Epidermal melanocyte (primary cell): ENCODE results near the gene MAST3.
A peak's percentile ranks its signal among the peaks of the same experiment; 100 is the strongest.
"Not testable (repeated sequence)": the region's sequence is repeated elsewhere in the genome, so short reads cannot be mapped to it uniquely, and the experiment has no call there.

ENCODE experiments used
- DNase-seq: peaks from one replicate; pipeline ENCODE4 v3.0.0; 2011; ENCODE audit warnings: low spot score; ENCODE audit not compliant: insufficient read length

The MAST3 gene

DNA sequence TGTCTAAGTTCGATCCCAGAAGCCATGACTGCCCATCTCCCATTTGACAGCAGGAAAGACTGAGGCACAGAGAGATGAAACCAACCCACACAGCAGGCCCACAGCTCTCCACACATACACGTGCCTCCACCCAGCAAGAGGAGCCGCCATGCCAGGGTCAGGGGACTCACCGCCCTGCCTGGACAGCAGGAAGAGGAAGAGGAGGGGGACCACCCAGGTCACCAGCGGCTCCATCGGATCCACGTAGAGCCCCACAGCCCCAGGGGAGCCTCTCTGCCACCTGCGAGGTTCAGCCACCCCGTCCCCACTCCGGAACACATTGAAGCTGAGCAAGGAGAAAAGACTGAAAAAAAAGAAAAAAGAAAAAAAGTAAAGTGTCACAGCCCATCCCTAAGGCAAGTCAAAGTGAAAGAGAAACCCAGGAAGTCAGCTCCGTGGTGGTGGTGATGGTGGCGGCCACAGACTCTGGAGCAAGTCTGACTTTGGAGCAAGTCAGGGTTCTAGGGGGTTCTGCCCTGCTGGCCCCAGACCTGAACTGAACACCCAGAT lies 10.9 kb upstream of the MAST3 start, which contains the start of gene IL12RB1:
Gene IL12RB1, minus strand, starts transcription at position 345 of the 549 bp plus-strand sequence. Its CDS starts 111 bp downstream, at position 234.
- DNase-seq: no peak

GRCh38 chr19:18089096-18089541 lies 8.5 kb upstream of the MAST3 start:
- DNase-seq: not testable (repeated sequence)

GRCh38 chr19:18089726-18090125 lies 7.9 kb upstream of the MAST3 start:
- no peak for DNase-seq

DNA sequence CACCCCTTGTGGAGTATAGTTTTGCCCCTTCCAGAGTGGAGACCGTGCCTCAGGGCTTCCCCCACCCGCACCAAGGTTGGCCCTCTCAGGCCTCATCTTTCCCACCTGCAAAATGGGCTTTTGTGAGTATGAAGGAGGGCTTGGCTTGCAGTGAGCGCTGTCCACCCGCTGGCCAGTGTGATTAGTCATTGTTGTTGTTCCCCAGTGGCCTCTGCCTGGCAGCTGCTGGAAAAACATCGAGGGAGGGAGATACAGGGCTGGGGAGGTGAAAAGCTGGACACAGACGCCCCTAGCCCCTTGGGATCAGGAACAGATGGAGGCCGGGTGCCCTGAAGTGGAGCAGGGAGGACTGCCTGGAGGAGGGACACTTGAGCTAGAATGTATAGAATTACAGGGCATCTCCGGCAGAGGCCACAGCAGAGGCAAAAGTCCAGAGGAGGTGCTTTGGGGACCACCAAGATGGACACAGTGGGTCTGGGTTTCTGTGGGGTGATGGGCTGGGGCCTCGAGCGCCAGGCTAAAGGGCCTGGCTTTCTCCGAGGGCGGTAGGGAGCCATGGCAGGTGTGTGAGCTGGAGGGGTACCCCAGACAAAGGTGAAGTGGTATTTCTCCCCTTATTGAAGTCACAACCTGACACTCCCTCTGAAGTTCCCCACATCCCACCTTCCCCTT lies 6.9 kb upstream of the MAST3 start:
- DNase-seq: no peak

- no peak for DNase-seq
Observed at GRCh38 chr19:18091217-18091608, 6.4 kb upstream of the MAST3 start.

- no peak for DNase-seq
Observed at GRCh38 chr19:18093439-18094161, 4.0 kb upstream of the MAST3 start.

DNA sequence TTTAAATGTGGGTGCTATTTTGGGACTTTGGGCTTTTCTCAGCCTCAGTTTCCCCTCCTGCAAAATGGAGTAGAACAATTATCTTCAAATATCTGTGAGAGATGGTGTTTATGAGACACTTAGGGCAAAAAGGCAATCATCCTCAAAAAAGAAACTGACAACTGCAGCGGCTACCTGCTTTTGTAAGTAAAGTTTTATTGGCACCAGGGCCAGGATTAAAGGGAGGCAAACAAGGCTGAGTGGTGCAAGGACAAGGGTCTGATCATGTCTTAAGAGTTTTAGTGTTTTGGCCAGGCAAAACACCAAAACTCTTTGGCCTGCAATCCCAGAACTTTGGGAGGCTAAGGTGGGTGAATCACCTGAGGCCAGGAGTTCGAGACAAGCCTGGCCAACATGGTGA lies 1.3 kb upstream of the MAST3 start:
- no peak for DNase-seq

DNA sequence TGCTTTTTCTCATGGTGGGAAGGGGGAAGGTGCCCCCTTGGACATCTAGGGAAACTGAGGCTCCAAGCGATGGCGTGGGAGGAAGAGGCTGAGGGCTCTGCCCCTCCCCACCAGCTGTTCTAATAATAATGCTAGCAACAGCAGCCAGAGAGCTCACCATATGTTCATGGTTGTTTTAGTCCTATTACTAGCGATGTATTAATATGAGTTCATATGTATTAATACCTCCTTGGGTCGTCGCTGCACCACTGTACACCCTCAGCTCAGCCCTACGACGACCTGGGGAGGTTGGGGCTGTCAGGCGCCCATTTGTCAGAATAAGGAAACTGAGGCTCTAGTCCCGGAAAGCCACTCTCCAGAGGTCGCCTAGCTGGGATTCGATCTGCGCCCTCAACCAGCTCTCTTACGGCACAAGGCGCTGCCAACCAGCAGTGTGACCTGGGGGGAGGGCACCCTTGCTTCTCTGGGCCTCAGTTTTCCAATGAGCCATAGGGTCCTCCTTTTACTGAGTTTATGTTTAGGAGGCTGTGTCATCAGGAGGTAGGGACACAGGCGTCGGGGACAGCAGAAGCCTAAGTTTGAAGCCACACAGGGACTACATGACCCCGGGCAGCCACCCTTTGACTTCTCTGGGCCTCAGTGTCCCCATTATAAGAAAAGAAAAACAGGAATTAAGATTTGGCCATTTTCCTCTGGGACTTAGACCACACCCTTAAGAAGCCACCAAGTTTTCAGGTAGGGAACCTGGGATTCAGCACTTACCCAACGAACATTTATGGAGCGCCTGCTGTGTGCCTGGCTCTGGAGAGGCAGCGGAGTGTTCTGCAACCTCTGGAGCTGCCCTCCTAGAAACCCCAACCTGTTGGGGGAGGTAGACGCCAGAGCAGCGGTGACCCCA lies 664 bp downstream of the MAST3 start:
- no peak for DNase-seq

GRCh38 chr19:18098891-18099622 lies 1.5 kb downstream of the MAST3 start:
- no peak for DNase-seq

DNA sequence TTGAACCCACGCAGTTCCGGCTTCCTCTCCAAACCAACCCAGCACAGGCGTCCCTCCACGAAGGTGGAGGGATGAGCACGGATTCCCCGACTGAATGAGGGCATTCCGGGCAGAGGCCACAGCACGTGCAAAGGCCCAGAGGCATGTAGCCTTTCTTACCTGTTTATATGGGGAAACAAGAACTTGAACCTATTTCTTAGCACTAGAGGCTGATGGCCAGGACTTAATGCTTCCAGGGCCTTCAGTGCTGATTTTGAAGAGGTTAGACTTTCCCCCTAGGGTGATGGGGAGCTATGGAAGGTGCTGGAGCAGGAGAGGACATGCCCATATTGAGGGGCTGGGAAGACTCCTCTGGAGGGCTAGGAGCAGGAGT lies 2.0 kb downstream of the MAST3 start:
- no peak for DNase-seq

DNA sequence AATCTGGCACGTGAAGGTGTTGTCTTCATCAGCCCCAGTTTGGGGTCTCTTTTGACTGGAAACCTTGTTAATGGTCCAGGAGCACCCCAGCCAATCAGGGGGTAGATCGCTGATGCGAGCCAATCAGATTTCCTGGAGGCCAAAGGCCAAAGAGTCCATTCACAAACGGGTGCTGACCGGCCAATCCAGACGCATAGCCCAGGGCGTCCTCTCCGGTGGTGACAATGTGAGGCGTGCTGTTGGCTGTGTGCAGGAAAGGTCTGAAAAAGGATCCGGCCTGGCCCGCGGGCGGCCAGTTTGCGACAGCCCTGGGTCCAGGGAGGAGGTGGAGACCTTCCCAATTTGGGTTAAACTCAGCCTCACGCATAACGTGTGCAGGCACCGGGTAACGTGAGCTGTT lies 3.1 kb downstream of the MAST3 start:
- DNase-seq: no peak

- no peak for DNase-seq
Observed at GRCh38 chr19:18101268-18101667, 3.7 kb downstream of the MAST3 start.

- no peak for DNase-seq
Observed at GRCh38 chr19:18102916-18103542, 5.5 kb downstream of the MAST3 start.

DNA sequence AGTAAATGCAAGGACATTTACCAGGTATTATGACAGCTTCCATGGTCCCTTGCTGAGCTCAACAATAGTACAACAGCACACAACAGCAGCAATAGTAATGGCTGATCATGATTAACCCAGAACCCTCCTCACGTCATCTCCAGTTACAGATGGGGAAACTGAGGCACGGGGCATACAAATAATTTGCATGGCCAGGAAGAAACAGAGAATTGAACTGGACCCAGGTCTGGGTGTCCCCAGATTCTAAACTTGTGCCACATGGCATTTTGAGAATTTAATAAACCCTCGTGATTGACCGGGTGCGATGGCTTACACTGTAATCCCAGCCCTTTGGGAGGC lies 7.2 kb downstream of the MAST3 start:
- DNase-seq: no peak

- not testable (repeated sequence) for DNase-seq
Observed at GRCh38 chr19:18105259-18105658, 7.7 kb downstream of the MAST3 start.

DNA sequence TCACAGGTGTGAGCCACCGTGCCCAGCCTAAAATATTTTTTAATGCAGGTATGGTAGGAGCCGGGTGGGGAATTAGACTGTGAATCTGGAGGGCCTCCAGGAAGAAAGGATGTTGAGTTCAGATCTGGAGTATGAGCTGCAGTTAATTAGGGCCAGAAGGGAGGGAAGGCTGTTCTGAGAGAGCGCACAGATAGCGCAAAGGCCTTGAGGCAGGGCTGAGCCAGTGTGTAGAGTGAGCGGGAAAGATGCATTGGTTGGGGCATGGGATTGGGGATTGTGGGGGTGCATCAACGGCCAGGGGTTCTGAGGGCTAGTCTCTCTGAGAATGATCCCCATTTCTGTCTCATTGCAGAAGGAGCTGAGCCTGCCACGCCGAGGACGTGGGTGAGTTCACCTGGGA lies 9.7 kb downstream of the MAST3 start:
- DNase-seq: no peak

GRCh38 chr19:18108897-18109296 lies 11.3 kb downstream of the MAST3 start:
- DNase-seq: peak; percentile 1

- peak; percentile 1 for DNase-seq
Observed at GRCh38 chr19:18109341-18109732, 11.8 kb downstream of the MAST3 start.

DNA sequence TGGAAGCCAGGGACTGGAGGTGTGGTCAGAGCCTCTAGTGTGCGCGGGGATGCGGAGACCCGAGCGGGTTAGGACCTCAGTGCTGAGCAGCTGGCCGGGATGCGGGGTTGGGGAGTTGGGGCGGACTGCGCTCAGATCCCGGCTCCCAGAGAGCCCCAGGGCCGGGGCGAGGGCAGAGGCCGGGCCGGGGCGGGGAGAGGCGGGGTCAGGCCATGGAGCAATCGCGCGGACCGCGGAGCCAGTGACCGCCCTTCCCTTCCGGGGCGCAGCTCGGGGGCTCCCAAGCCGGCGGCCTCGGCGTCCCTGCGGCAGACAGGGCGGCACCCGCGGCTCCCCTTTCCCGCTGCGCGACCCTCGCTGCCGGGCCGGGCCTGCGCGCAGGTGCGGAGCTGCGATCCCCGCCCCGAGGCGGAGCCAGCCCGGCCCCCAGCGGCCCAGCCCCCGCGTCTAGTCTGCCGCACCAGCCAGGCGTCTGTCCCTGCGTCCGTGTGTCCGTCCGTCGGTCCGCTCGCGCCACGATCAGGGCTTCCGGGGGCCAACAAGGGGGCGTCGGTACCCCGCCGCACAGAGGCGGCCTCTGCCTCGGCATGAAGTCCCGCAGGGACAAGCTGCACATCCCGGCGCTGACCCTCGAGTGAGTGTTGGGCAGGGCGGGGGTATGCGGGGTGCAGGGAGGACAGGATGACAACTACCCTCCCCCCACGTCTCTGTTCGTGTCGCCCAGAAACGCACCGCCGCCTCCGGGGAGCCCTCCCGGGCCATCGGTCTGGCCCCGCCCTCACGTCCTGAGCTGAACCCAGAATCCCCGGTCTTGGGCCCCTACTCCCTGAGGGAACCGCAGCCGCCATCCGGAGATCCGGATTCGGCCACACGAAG lies 12.4 kb downstream of the MAST3 start:
- DNase-seq: peak; percentile 33
